Fibroblast of peridontal ligament (primary cell): Measurements from ENCODE around the gene CHRD.
"Not testable (repeated sequence)": the region's sequence is repeated elsewhere in the genome, so short reads cannot be mapped to it uniquely, and the experiment has no call there.

Experiments used
- DNase-seq: peaks from one replicate; pipeline ENCODE4 v3.0.0-alpha.2; 2010; ENCODE audit errors: extremely low read depth

Gene CHRD

DNA sequence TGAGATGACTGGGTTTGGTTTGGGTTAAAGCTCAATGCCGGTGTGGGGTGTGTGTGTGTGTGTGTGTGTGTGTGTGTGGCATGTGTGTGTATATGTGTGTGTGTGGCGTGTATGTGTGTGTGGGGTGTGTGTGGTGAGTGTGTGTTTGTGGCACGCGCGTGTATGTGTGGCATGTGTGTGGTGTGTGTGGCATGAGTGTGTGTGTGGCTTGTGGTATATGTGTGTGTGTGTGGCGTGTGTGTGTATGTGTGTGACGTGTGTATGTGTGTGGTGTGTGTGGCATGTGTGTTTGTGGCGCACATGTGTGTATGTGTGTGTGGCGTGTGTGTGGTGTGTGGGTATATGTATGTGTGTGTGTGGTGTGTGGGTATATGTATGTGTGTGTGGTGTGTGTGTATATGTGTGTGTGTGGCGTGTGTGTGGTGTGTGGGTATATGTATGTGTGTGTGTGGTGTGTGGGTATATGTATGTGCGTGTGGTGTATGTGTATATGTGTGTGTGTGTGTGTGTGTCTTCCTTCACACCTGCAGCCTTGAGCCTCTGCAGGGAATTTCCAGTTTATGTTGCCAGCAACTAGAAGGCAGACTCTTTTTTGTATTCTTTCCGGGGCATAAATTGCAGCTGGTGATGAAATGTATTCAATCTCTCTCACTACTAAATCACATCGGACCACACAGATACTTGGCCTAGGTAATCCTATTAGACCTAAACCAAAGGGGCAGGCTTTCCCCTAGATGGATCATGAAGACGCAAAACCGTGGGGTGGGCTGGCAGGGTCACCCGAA is 34.8 kb downstream of the CHRD start:
- no peak for DNase-seq

DNA sequence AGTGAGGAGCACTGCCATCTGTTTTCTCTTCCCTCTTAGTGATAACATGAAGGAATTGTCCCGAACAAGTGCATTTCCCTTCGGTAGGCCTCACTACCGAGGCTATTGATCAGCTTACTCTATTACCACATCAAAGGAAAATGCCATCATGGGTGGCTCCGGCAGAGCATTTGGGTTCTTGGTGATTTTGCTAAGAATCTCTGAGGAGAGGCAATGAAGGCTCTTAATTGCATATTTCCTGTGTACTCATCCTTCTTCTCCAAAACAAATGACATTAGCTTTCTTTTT is 35.3 kb downstream of the CHRD start:
- DNase-seq, result no peak

DNA sequence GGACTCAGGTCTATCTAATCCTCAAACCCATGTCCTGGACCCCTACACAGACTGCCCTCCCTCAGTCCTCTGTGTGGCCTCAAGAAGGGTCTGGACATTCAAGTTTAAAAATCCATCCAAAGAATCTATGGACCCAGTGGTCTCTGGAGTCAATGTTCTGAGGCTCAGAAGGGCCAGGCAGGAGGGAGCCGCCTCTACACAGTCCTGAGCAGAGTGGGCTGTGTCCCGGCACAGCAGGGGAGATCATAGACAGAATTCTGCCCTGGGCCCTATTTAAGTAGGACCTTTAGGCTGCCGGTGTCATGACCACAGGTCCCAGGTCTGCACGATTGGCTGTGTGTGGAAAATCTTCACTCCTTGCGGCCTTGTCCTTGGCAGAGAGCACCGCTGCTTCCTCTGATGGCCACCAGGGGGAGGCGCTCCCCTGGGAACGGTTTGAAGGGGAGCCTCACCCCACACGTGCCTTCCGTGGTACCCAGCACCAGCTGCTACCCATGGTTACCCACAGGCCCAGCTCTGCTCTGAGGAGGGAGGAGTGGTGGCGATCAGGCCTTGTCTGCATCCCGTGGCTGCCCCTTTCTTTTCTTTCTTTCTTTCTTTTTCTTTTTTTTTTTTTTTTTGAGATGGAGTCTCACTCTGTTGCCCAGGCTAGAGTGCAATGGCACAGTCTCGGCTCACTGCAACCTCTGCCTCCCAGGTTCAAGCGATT is 37.9 kb downstream of the CHRD start:
- DNase-seq, result peak; percentile 38

GRCh38 chr3:184419171-184419570 is 39.3 kb downstream of the CHRD start:
- DNase-seq, result no peak

DNA sequence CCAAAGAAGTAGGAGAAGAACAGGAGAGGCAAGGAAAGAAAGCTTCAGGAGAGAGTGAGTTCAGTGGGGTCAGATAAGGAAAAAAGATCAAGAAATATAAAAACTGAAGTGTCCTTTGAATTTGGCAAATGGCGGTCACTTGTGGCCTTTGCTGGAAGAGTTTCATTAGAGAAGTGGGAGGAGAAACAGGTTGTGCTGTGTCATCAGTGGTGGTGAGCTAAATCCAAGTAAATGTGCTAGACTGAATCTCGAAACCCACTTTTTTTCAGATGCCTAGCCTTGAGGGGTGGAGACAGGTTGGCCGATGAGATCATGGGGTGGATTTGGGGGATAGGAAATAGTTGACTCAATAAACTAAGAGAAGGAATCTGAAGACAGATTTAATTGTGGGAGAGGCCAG is 43.7 kb downstream of the CHRD start:
- DNase-seq, result no peak

DNA sequence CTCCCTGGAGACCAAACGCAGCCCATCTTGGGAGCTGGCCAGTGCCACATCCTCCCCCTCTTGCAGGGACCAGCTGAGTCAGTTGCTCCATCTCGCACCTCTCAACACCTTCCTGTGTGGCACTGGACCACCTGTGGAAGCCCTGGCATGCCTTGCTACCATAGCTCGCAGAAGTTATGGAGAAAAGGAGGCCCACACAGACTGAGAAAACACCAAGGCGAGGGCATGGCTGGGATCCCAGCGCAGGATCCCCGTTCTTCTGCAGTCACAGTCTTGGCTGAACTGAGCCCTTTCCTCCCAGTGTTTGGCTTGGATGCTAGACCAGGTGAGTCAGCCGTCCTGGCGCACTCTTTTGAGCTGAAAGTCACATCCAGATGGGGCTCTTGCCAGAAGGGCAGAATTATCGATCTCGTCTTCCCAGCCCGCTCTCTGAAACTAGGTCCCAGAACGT is 46.9 kb downstream of the CHRD start:
- DNase-seq, result no peak

DNA sequence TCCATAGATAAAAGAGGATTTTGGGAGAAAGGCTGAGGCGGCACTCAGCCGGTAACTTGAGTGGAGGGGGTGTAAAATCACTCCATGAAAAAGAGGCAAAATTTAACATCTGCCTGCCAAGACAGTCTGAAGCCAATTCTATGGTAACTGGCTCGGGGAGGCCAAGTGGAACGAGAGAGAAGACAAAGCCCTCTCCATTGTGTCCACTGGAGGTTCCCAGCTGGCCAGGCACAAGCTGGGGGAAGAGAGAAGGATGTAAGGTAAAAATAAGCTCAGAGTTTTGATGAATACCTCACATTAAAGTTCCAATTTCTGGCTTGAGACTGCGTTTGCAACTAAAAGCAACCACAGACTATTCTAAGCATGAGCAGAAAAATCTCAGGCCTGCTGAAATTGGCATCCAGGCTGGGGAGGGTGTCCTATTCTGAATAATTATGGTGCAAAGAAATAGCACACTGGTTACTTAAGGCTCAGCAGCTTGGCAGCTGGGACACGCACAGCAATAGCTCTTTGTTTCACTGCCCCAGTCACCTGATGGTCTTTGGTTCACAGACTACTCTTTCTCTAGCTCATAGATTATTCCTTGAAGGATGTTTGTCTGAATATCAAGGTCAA is 48.8 kb downstream of the CHRD start:
- peak; percentile 59 for DNase-seq

- DNase-seq, result no peak
These were observed 49.9 kb downstream of the CHRD start for GRCh38 chr3:184429786-184430185.

GRCh38 chr3:184430940-184431339 is 51.1 kb downstream of the CHRD start:
- DNase-seq, result no peak

- not testable (repeated sequence) for DNase-seq
These were observed 53.3 kb downstream of the CHRD start for GRCh38 chr3:184433178-184433577.

- DNase-seq, result no peak
These were observed 59.2 kb downstream of the CHRD start for GRCh38 chr3:184439096-184439495.
